ENCODE measurements around the gene PTPRN2. TPM values are rescaled to one million over a fixed set of nuclear protein-coding genes. Genes with fewer than 3 reads are reported as not detected.

The PTPRN2 gene
- polyA plus RNA-seq, 1 experiment: 0.31 TPM

GRCh38 chr7:157522954-157523353 lies 1064.7 kb downstream of the PTPRN2 start:
- TF ChIP-seq CTCF (IDR thresholded peaks at IDR 0.05; ENCODE audit: insufficient read depth, low read depth, low read length): no peak
- ChIA-PET POLR2A (no interaction called here), CTCF (no interaction called here)
- no peak for DNase-seq (ENCODE audit: low read depth)
- Histone ChIP-seq H3K27me3 (ENCODE audit: control insufficient read depth, insufficient read depth, low read length) (no peaks in the 10 kb centered on the region), H3K4me3 (ENCODE audit: low read depth, low read length) (no peak overlapping the region), H3K36me3 (ENCODE audit: control insufficient read depth, insufficient read depth, low read length) (no peaks in the 10 kb centered on the region)

GRCh38 chr7:157522189-157522588 lies 1065.4 kb downstream of the PTPRN2 start:
- ChIA-PET POLR2A (no interaction called here), CTCF (no interaction called here)
- H3K36me3 ChIP-seq (ENCODE audit: control insufficient read depth, insufficient read depth, low read length): no peaks in the 10 kb centered on the region
- H3K27me3 ChIP-seq (ENCODE audit: control insufficient read depth, insufficient read depth, low read length): no peaks in the 10 kb centered on the region
- H3K4me3 ChIP-seq (ENCODE audit: low read depth, low read length): no peak overlapping the region
- no peak for DNase-seq (ENCODE audit: low read depth)
- no peak for TF ChIP-seq CTCF (IDR thresholded peaks at IDR 0.05; ENCODE audit: insufficient read depth, low read depth, low read length)

DNA sequence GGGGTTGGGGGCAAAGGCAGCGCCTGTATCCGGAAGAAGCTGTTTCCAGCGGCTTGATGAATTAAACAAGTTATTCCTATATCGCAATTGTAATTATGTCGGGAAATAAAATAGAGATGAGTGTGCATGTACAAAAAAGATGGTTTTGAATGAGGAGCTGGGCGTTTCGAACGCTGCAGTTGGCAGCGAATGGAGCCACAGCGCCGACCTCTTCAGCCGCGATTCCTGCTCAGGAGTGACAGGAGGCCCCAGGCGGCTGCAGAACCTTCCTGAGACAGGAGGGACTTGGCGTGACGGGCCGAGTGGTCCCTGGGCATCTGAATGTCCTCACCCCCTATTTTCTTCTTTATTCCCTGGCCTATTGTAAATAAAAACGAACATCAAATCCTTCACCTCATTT lies 1065.9 kb downstream of the PTPRN2 start:
- POLR2A ChIA-PET: no interaction called here
- Histone ChIP-seq H3K4me3 (ENCODE audit: low read depth, low read length) (no peak overlapping the region), H3K27me3 (ENCODE audit: control insufficient read depth, insufficient read depth, low read length) (no peaks in the 10 kb centered on the region), H3K36me3 (ENCODE audit: control insufficient read depth, insufficient read depth, low read length) (no peaks in the 10 kb centered on the region)
- CTCF ChIA-PET: no interaction called here
- no peak for DNase-seq (ENCODE audit: low read depth)
- TF ChIP-seq CTCF (IDR thresholded peaks at IDR 0.05; ENCODE audit: insufficient read depth, low read depth, low read length): no peak

DNA sequence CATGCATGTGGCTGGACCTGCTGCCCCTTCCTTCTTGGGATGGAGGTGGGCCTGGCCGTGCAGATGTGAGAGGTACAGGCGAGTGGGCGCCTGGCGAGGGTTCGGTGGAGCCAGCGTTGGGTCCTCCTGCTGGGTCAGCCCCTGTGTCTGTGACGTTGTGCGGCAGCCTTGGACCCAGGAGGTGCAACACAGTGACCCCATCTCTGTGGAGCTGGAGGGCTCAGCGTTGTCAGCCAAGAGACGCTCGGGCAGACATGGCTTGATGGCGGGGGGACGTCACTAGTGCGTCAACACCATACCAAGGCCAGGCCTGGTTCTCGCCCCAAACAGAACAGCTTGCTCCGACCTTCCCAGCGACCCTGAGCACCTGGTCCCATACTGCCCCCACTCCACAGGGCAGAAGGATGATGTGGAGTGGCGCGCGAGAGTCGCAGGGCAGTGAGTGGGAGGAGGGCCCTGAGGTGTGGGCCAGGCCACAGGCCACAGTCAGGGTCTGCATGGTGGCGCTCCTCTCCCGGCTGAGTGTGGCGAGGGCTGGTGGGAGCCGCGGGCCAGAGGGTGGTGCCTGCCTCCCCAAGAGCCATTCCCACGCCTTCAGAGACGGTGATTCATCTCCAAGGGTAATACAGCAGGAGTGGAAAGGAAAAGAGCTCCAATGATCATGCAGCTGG lies 1066.4 kb downstream of the PTPRN2 start:
- ChIA-PET POLR2A (no interaction called here), CTCF (no interaction called here)
- no peak for TF ChIP-seq CTCF (IDR thresholded peaks at IDR 0.05; ENCODE audit: insufficient read depth, low read depth, low read length)
- no peak for DNase-seq (ENCODE audit: low read depth)
- no peak overlapping the region for H3K4me3 ChIP-seq (ENCODE audit: low read depth, low read length)
- H3K27me3 ChIP-seq (ENCODE audit: control insufficient read depth, insufficient read depth, low read length): no peaks in the 10 kb centered on the region
- no peaks in the 10 kb centered on the region for H3K36me3 ChIP-seq (ENCODE audit: control insufficient read depth, insufficient read depth, low read length)

DNA sequence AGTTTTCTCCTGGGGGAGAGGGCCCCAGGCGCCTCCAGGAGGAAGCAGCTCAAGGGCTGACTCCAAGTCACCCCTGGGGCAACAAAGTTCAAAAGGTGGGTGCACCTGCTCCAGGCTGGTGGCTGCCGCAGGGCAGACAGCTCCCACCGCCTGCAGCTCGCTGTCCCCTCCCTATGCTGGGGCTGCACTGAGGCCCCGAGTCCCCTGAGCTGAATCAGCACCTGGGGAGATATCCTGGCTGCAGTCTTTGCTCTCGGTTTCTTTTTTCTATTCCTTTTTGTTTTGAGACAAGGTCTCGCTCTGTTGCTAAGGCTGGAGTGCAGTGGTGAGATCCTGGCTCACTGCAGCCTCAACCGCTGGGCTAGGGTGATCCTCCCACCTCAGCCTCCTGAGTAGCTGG lies 1067.4 kb downstream of the PTPRN2 start:
- CTCF ChIA-PET: no interaction called here
- DNase-seq (ENCODE audit: low read depth): no peak
- POLR2A ChIA-PET: no interaction called here
- Histone ChIP-seq H3K4me3 (ENCODE audit: low read depth, low read length) (no peak overlapping the region), H3K27me3 (ENCODE audit: control insufficient read depth, insufficient read depth, low read length) (no peaks in the 10 kb centered on the region), H3K36me3 (ENCODE audit: control insufficient read depth, insufficient read depth, low read length) (no peaks in the 10 kb centered on the region)
- TF ChIP-seq CTCF (IDR thresholded peaks at IDR 0.05; ENCODE audit: insufficient read depth, low read depth, low read length): no peak

Data from BJ (cell line).